Neural cell (in vitro differentiated cells): Measurements from ENCODE around the gene ADSS1. TPM values are rescaled to one million over a fixed set of nuclear protein-coding genes. Genes with fewer than 3 reads are reported as not detected.

ENCODE experiments used
- H2AFZ ChIP-seq: fragments of 200-600, 300-800 bp; sonication (generic), shearing (Covaris generic); 2 replicates; pipeline ENCODE4 v1.6.0; 2014; ENCODE audit warnings: low read depth, mild to moderate bottlenecking, antibody characterized with exemption, low read length, moderate library complexity
- H3F3A ChIP-seq: fragments of 200-600 bp; shearing (Covaris generic); 2 replicates; pipeline ENCODE4 v1.6.1; 2016; ENCODE audit warnings: mild to moderate bottlenecking, moderate library complexity, mixed read lengths, antibody characterized with exemption, low read length; ENCODE audit not compliant: insufficient read depth, poor library complexity, severe bottlenecking
- H3K27ac ChIP-seq: fragments of 200-600, 300-800 bp; sonication (generic), shearing (Covaris generic); 2 replicates; pipeline ENCODE4 v1.5.1; 2014; ENCODE audit warnings: mild to moderate bottlenecking, low read length, moderate library complexity
- H3K27me3 ChIP-seq: fragments of 300-800, 200-600 bp; sonication (generic), shearing (Covaris generic); 2 replicates; pipeline ENCODE4 v1.6.0; 2014; ENCODE audit warnings: mild to moderate bottlenecking, low read depth, low read length, moderate library complexity; ENCODE audit not compliant: insufficient read depth
- H3K36me3 ChIP-seq: fragments of 300-800, 200-600 bp; sonication (generic), shearing (Covaris generic); 2 replicates; pipeline ENCODE4 v1.5.1; 2014; ENCODE audit warnings: mild to moderate bottlenecking, antibody characterized with exemption, low read length, moderate library complexity; ENCODE audit not compliant: insufficient read depth
- H3K4me2 ChIP-seq: fragments of 300-800, 200-600 bp; sonication (generic), shearing (Covaris generic); 2 replicates; pipeline ENCODE4 v1.6.0; 2014; ENCODE audit warnings: mild to moderate bottlenecking, low read length
- H3K4me3 ChIP-seq: fragments of 300-800, 200-600 bp; sonication (generic), shearing (Covaris generic); 2 replicates; pipeline ENCODE4 v1.5.1; 2014; ENCODE audit warnings: mild to moderate bottlenecking, low read length, moderate library complexity
- H3K79me2 ChIP-seq: fragments of 200-600 bp; shearing (Covaris generic); replicated peaks from 2 replicates; pipeline ENCODE4 v1.6.0; 2014; ENCODE audit warnings: mild to moderate bottlenecking, low read length, moderate library complexity; ENCODE audit not compliant: insufficient read depth
- H3K9ac ChIP-seq: fragments of 300-800, 200-600 bp; sonication (generic), shearing (Covaris generic); 2 replicates; pipeline ENCODE4 v1.6.1; 2016; ENCODE audit warnings: mild to moderate bottlenecking, low read length, mixed read lengths
- H3K9me2 ChIP-seq: fragments of 200-600 bp; shearing (Covaris generic); 2 replicates; pipeline ENCODE4 v1.6.1; 2016; ENCODE audit warnings: mild to moderate bottlenecking, low read length, mixed read lengths; ENCODE audit not compliant: insufficient read depth
- H3K9me3 ChIP-seq: fragments of 200-600, 300-800 bp; sonication (generic), shearing (Covaris generic); 2 replicates; pipeline ENCODE4 v1.6.1; 2016; ENCODE audit warnings: mild to moderate bottlenecking, mixed run types, low read length, moderate library complexity, mixed read lengths
- H4K20me1 ChIP-seq: fragments of 200-600 bp; shearing (Covaris generic); 2 replicates; pipeline ENCODE4 v1.6.1; 2016; ENCODE audit warnings: mild to moderate bottlenecking, mixed run types; ENCODE audit not compliant: insufficient read depth
- CTCF ChIP-seq: fragments of 450-650 bp; IDR thresholded peaks from 2 replicates; pipeline ENCODE4 v1.5.1; 2014; ENCODE audit warnings: antibody characterized with exemption, mild to moderate bottlenecking, moderate library complexity; ENCODE audit not compliant: poor library complexity, severe bottlenecking
- EP300 ChIP-seq: fragments of 450-650 bp; conservative IDR thresholded peaks from 2 replicates; pipeline ENCODE4 v1.6.1; 2014; ENCODE audit warnings: antibody characterized with exemption, mild to moderate bottlenecking, moderate library complexity; ENCODE audit not compliant: poor library complexity, severe bottlenecking
- EZH2 ChIP-seq: fragments of 200-600, 300-800 bp; shearing (Covaris generic), sonication (generic); IDR thresholded peaks from 2 replicates; pipeline ENCODE4 v1.6.1; 2014; ENCODE audit warnings: antibody characterized with exemption, low read length, borderline replicate concordance, mild to moderate bottlenecking; ENCODE audit not compliant: insufficient read depth, poor library complexity, severe bottlenecking
- MXI1 ChIP-seq: fragments of 450-650 bp; conservative IDR thresholded peaks from 2 replicates; pipeline ENCODE4 v1.6.1; 2014; ENCODE audit warnings: antibody characterized with exemption, mild to moderate bottlenecking; ENCODE audit not compliant: poor library complexity, severe bottlenecking
- POLR2AphosphoS5 ChIP-seq: IDR thresholded peaks from 2 replicates; pipeline ENCODE4 v1.6.1; 2012
- RAD21 ChIP-seq: fragments of 450-650 bp; conservative IDR thresholded peaks from 2 replicates; pipeline ENCODE4 v1.6.1; 2014; ENCODE audit warnings: antibody characterized with exemption, mild to moderate bottlenecking, moderate library complexity
- SMC3 ChIP-seq: fragments of 450-650 bp; conservative IDR thresholded peaks from 2 replicates; pipeline ENCODE4 v1.6.1; 2014; ENCODE audit warnings: antibody characterized with exemption, mild to moderate bottlenecking, moderate library complexity; ENCODE audit not compliant: poor library complexity
- TAF1 ChIP-seq: IDR thresholded peaks from 2 replicates; pipeline ENCODE4 v1.6.1; 2012; ENCODE audit warnings: low read depth
- polyA plus RNA-seq: library from polyadenylated mRNA; depleted of rRNA; stranded (reverse); fragments of >200 nt; gene quantifications from 2 replicates; pipeline ENCODE4 v1.2.3, GENCODE V29; 2014
- TF ChIP-seq, protein P1 (sequence below): IDR thresholded peaks from 2 replicates; pipeline ENCODE4 v1.6.1; 2012; ENCODE audit warnings: borderline replicate concordance

Gene ADSS1
- polyA plus RNA-seq, 1 donor from 2014 or later, result 4.3 TPM

DNA sequence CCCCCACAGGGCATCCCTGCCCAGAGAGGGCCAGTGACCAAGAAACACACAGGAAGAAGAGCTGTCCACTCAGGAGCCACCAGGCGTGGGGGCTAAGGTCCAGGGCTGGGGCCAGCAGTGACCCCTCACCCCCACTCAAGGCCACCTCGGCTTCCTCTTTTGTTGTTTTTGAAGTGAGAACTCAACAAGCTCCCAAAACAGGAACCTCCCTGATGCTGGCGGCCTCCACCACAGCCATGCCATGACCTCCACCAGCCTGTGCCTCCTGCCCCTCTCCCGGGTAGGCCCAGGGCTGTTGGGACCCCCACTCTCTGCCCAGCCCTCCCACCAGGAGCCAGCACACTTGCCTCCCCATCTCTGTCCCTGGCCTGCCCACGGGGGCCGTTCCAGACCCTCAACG is 63.7 kb downstream of the ADSS1 start:
- no peak for TF ChIP-seq RAD21
- TF ChIP-seq TAF1, result no peak
- TF ChIP-seq SMC3, result no peak
- Histone ChIP-seq H3K79me2 (peaks cover 1% of the 10 kb centered on the region), H4K20me1 (no peaks in the 10 kb centered on the region), H3K27ac (no peak overlapping the region), H3K27me3 (no peaks in the 10 kb centered on the region), H2AFZ (no peak overlapping the region), H3K9me2 (no peaks in the 10 kb centered on the region), H3K4me3 (no peak overlapping the region), H3F3A (no peaks in the 10 kb centered on the region), H3K9ac (no peak overlapping the region), H3K9me3 (no peaks in the 10 kb centered on the region), H3K36me3 (no peaks in the 10 kb centered on the region), H3K4me2 (no peak overlapping the region)

DNA sequence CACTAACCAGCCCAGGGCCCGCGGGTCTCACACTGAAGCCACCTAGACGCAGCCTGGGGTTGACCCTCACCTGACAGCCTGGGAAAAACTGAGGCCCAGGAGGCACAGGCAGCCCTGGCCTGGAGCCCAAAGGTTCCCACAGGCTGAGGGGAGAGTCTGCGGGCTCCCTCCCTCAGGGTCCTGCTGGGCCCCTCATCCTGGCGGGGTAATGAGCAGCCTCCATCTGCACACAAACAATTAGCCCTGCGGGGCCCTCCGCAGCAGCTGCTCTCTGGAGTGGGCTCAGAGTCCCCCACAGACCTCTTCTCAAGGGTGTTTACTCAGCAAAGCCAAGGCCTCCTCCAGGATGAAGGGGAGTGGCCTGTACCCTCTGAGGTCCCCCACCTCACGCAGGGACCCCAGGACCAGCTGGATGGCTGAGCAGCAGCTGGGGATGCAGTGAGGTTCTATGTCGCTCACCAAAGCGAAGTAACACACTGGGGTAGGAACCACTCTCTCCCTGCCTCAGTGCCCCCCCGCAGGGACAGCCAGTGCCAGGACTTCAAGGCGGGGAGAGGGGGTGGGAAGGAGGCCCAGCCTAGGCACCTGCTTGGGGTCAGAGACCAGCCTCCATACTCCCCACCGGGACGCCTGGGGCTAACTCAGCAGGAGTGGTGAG is 64.3 kb downstream of the ADSS1 start:
- H3K79me2 ChIP-seq, result peaks cover 7% of the 10 kb centered on the region
- H3K27ac ChIP-seq, result no peak overlapping the region
- no peaks in the 10 kb centered on the region for H3K36me3 ChIP-seq
- no peaks in the 10 kb centered on the region for H3K9me3 ChIP-seq
- H4K20me1 ChIP-seq, result no peaks in the 10 kb centered on the region
- H3K4me2 ChIP-seq, result no peak overlapping the region
- TF ChIP-seq MXI1, result no peak
- TF ChIP-seq RAD21, result no peak
- no peak for TF ChIP-seq CTCF
- TF ChIP-seq, protein P1, sequence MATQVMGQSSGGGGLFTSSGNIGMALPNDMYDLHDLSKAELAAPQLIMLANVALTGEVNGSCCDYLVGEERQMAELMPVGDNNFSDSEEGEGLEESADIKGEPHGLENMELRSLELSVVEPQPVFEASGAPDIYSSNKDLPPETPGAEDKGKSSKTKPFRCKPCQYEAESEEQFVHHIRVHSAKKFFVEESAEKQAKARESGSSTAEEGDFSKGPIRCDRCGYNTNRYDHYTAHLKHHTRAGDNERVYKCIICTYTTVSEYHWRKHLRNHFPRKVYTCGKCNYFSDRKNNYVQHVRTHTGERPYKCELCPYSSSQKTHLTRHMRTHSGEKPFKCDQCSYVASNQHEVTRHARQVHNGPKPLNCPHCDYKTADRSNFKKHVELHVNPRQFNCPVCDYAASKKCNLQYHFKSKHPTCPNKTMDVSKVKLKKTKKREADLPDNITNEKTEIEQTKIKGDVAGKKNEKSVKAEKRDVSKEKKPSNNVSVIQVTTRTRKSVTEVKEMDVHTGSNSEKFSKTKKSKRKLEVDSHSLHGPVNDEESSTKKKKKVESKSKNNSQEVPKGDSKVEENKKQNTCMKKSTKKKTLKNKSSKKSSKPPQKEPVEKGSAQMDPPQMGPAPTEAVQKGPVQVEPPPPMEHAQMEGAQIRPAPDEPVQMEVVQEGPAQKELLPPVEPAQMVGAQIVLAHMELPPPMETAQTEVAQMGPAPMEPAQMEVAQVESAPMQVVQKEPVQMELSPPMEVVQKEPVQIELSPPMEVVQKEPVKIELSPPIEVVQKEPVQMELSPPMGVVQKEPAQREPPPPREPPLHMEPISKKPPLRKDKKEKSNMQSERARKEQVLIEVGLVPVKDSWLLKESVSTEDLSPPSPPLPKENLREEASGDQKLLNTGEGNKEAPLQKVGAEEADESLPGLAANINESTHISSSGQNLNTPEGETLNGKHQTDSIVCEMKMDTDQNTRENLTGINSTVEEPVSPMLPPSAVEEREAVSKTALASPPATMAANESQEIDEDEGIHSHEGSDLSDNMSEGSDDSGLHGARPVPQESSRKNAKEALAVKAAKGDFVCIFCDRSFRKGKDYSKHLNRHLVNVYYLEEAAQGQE, result no peak
- TF ChIP-seq TAF1, result no peak
- TF ChIP-seq POLR2AphosphoS5, result no peak
- no peak for TF ChIP-seq EP300
- TF ChIP-seq SMC3, result no peak
- no peak for TF ChIP-seq EZH2
- H3F3A ChIP-seq, result no peaks in the 10 kb centered on the region
- H3K9me2 ChIP-seq, result no peaks in the 10 kb centered on the region
- H2AFZ ChIP-seq, result no peak overlapping the region
- no peaks in the 10 kb centered on the region for H3K27me3 ChIP-seq
- H3K9ac ChIP-seq, result no peak overlapping the region
- H3K4me3 ChIP-seq, result no peak overlapping the region
